Umbilical cord (tissue), 2 donors: ENCODE results near the gene PRR35. TPM values are rescaled to one million over a fixed set of nuclear protein-coding genes. Genes with fewer than 3 reads are reported as not detected.

Experiments
- DNase-seq: peaks from one replicate; pipeline ENCODE4 v3.0.0-alpha.2; 2015; ENCODE audit warnings: low spot score
- total RNA-seq: library from RNA; depleted of rRNA; stranded (reverse); fragments of >200 nt; gene quantifications from one replicate; pipeline ENCODE4 v1.2.3, GENCODE V29; 2014; ENCODE audit warnings: low replicate concordance; ENCODE audit not compliant: insufficient read depth

Gene PRR35
- total RNA-seq, 1 donor from 2014 or later, result not detected

- peak; percentile 35 for DNase-seq
Measured at GRCh38 chr16:546909-547770, 13.1 kb upstream of the PRR35 start.

- no peak for DNase-seq
Measured at GRCh38 chr16:548586-548985, 11.6 kb upstream of the PRR35 start.

GRCh38 chr16:549544-550263 lies 10.5 kb upstream of the PRR35 start:
- DNase-seq, result no peak

GRCh38 chr16:551210-551609 lies 9.0 kb upstream of the PRR35 start:
- no peak for DNase-seq

GRCh38 chr16:552171-552570 lies 8.0 kb upstream of the PRR35 start:
- DNase-seq, result no peak

- no peak for DNase-seq
Measured at GRCh38 chr16:553601-554296, 6.4 kb upstream of the PRR35 start.

- no peak for DNase-seq
Measured at GRCh38 chr16:554297-554621, 5.9 kb upstream of the PRR35 start.

- DNase-seq, result no peak
Measured at GRCh38 chr16:554640-555365, 5.4 kb upstream of the PRR35 start.

- DNase-seq, result no peak
Measured at GRCh38 chr16:555528-556473, 4.4 kb upstream of the PRR35 start.

- no peak for DNase-seq
Measured at GRCh38 chr16:556474-557173, 3.6 kb upstream of the PRR35 start.

- no peak for DNase-seq
Measured at GRCh38 chr16:557463-558297, 2.5 kb upstream of the PRR35 start.

GRCh38 chr16:558298-559020 lies 1.7 kb upstream of the PRR35 start:
- DNase-seq, result no peak

GRCh38 chr16:559021-559380 lies 1.2 kb upstream of the PRR35 start:
- no peak for DNase-seq

GRCh38 chr16:559411-560203 lies 587 bp upstream of the PRR35 start:
- no peak for DNase-seq

GRCh38 chr16:560701-561412 lies 663 bp downstream of the PRR35 start:
- DNase-seq, result no peak

GRCh38 chr16:561413-561794 lies 1.2 kb downstream of the PRR35 start:
- DNase-seq, result no peak
